Epithelial cell of prostate (primary cell): Measurements from ENCODE around the gene ENAM.
"Not testable (repeated sequence)": the region's sequence is repeated elsewhere in the genome, so short reads cannot be mapped to it uniquely, and the experiment has no call there.

Experiments used
- DNase-seq: peaks from one replicate; pipeline ENCODE4 v3.0.0-alpha.2; 2011; ENCODE audit warnings: low read depth, low spot score
- H3K27ac ChIP-seq: fragments of 450-650 bp; 2 replicates; pipeline ENCODE4 v1.5.1; 2017; ENCODE audit warnings: mild to moderate bottlenecking

ENAM gene

GRCh38 chr4:70623323-70623722 lies 5.2 kb upstream of the ENAM start:
- no peak for DNase-seq
- H3K27ac ChIP-seq, result no peak overlapping the region

- H3K27ac ChIP-seq, result no peak overlapping the region
- DNase-seq, result no peak
Observed at GRCh38 chr4:70624226-70624793, 4.2 kb upstream of the ENAM start.

GRCh38 chr4:70627620-70628019 lies 924 bp upstream of the ENAM start:
- DNase-seq, result no peak
- no peak overlapping the region for H3K27ac ChIP-seq

- no peak for DNase-seq
- no peak overlapping the region for H3K27ac ChIP-seq
Observed at GRCh38 chr4:70629469-70630090, 1.0 kb downstream of the ENAM start.

- no peak overlapping the region for H3K27ac ChIP-seq
- DNase-seq, result no peak
Observed at GRCh38 chr4:70630162-70630561, 1.6 kb downstream of the ENAM start.

GRCh38 chr4:70632028-70632427 lies 3.5 kb downstream of the ENAM start:
- no peak overlapping the region for H3K27ac ChIP-seq
- no peak for DNase-seq

GRCh38 chr4:70634482-70634881 lies 5.9 kb downstream of the ENAM start:
- no peak for DNase-seq
- no peak overlapping the region for H3K27ac ChIP-seq

- no peak for DNase-seq
- H3K27ac ChIP-seq, result no peak overlapping the region
Observed at GRCh38 chr4:70637239-70637913, 8.8 kb downstream of the ENAM start.

GRCh38 chr4:70640192-70640591 lies 11.6 kb downstream of the ENAM start:
- no peak for DNase-seq

GRCh38 chr4:70650741-70651140 lies 22.2 kb downstream of the ENAM start:
- H3K27ac ChIP-seq, DNase-seq: not testable (repeated sequence)

More at GRCh38 chr4:70640192-70640591, 11.6 kb downstream of the ENAM start:
- no peak overlapping the region for H3K27ac ChIP-seq

- no peak overlapping the region for H3K27ac ChIP-seq
- no peak for DNase-seq
Observed at GRCh38 chr4:70651864-70652506, 23.4 kb downstream of the ENAM start.

GRCh38 chr4:70654605-70655011 lies 26.1 kb downstream of the ENAM start:
- no peak overlapping the region for H3K27ac ChIP-seq
- DNase-seq, result no peak

- DNase-seq, result no peak
- no peak overlapping the region for H3K27ac ChIP-seq
Observed at GRCh38 chr4:70657326-70657725, 28.8 kb downstream of the ENAM start.

- H3K27ac ChIP-seq, result no peak overlapping the region
- no peak for DNase-seq
Observed at GRCh38 chr4:70658418-70658817, 29.9 kb downstream of the ENAM start.

GRCh38 chr4:70660106-70660505 lies 31.6 kb downstream of the ENAM start:
- DNase-seq, result no peak
- no peak overlapping the region for H3K27ac ChIP-seq

- DNase-seq, result not testable (repeated sequence)
Observed at GRCh38 chr4:70661309-70661922, 32.9 kb downstream of the ENAM start.

GRCh38 chr4:70666369-70666768 lies 37.8 kb downstream of the ENAM start, which contains the start of gene JCHAIN:
Gene JCHAIN, minus strand, starts transcription at chr4:70666508. Its CDS starts 18 bp downstream, at chr4:70666490.
- no peak for DNase-seq
- H3K27ac ChIP-seq, result no peak within 1 kb of the TSS

More at GRCh38 chr4:70661309-70661922, 32.9 kb downstream of the ENAM start:
- H3K27ac ChIP-seq, result not testable (repeated sequence)

- no peak for DNase-seq
- no peak overlapping the region for H3K27ac ChIP-seq
Observed at GRCh38 chr4:70667740-70668535, 39.4 kb downstream of the ENAM start.

- DNase-seq, result no peak
- no peak overlapping the region for H3K27ac ChIP-seq
Observed at GRCh38 chr4:70670332-70671014, 41.9 kb downstream of the ENAM start.
